OCI-LY7 (cell line): ENCODE measurements around the gene CHRNA3. TPM values are rescaled to one million over a fixed set of nuclear protein-coding genes. Genes with fewer than 3 reads are reported as not detected.

Experiments
- BruUV-seq: library from RNA; stranded (reverse); fragments of 400-500 nt; replicated peaks from 2 replicates; lab custom pipeline; 2021; lab: Mats Ljungman, UMichigan
- CTCF ChIA-PET: fragments of 300-600 bp; sonication (Branson Sonifier 250); formaldehyde crosslinking; loops from one replicate; lab custom pipeline; 2022; ENCODE audit warnings: antibody characterized with exemption; ENCODE audit not compliant: unreplicated experiment; lab: Charles Lee
- POLR2A ChIA-PET: fragments of 300-600 bp; sonication (Branson Sonifier 250); formaldehyde crosslinking; loops from one replicate; lab custom pipeline; 2022; ENCODE audit warnings: antibody characterized with exemption; lab: Charles Lee
- DNase-seq: peaks from one replicate; pipeline ENCODE4 v3.0.0-alpha.2; 2015; ENCODE audit warnings: low spot score
- H2AFZ ChIP-seq: fragments of 200-600 bp; sonication (generic), shearing (Covaris generic); 2 replicates; pipeline ENCODE4 v1.6.1; 2014; ENCODE audit warnings: mild to moderate bottlenecking, antibody characterized with exemption, low read length, moderate library complexity
- H3K27ac ChIP-seq: fragments of 200-600 bp; sonication (generic); 2 replicates; pipeline ENCODE4 v1.5.1; 2014; ENCODE audit warnings: mixed run types, low read depth, mild to moderate bottlenecking, moderate library complexity, low read length, inconsistent platforms; ENCODE audit not compliant: poor library complexity, severe bottlenecking
- H3K36me3 ChIP-seq: fragments of 200-600 bp; sonication (generic); 2 replicates; pipeline ENCODE4 v1.6.1; 2014; ENCODE audit warnings: mild to moderate bottlenecking, antibody characterized with exemption, low read length, moderate library complexity, mixed read lengths; ENCODE audit not compliant: insufficient read depth
- H3K4me1 ChIP-seq: fragments of 200-600 bp; sonication (generic); 2 replicates; pipeline ENCODE4 v1.5.1; 2014; ENCODE audit warnings: mild to moderate bottlenecking, low read length; ENCODE audit not compliant: insufficient read depth, poor library complexity, severe bottlenecking
- H3K4me2 ChIP-seq: fragments of 200-600 bp; sonication (generic); 2 replicates; pipeline ENCODE4 v1.6.1; 2014; ENCODE audit warnings: mild to moderate bottlenecking, low read length
- H3K4me3 ChIP-seq: fragments of 200-600 bp; sonication (generic); 2 replicates; pipeline ENCODE4 v1.5.1; 2014; ENCODE audit warnings: mild to moderate bottlenecking, low read depth, low read length; ENCODE audit not compliant: poor library complexity, severe bottlenecking
- H3K79me2 ChIP-seq: fragments of 200-600 bp; sonication (generic); 2 replicates; pipeline ENCODE4 v1.6.1; 2016; ENCODE audit warnings: low read depth, mild to moderate bottlenecking, low read length, moderate library complexity, mixed read lengths; ENCODE audit not compliant: insufficient read depth
- H3K9me2 ChIP-seq: fragments of 200-600 bp; sonication (generic); 2 replicates; pipeline ENCODE4 v1.6.1; 2016; ENCODE audit warnings: mild to moderate bottlenecking, low read length, mixed read lengths; ENCODE audit not compliant: insufficient read depth
- H3K9me3 ChIP-seq: fragments of 200-600 bp; sonication (generic); 2 replicates; pipeline ENCODE4 v1.6.1; 2014; ENCODE audit warnings: mild to moderate bottlenecking, mixed run types, low read length, mixed read lengths
- H4K20me1 ChIP-seq: fragments of 200-600 bp; sonication (generic); 2 replicates; pipeline ENCODE4 v1.6.1; 2014; ENCODE audit warnings: mild to moderate bottlenecking, antibody characterized with exemption, low read length, moderate library complexity, mixed read lengths; ENCODE audit not compliant: insufficient read depth
- EZH2phosphoT487 ChIP-seq: fragments of 200-600 bp; sonication (generic); IDR thresholded peaks from 2 replicates; pipeline ENCODE4 v1.6.1; 2018; ENCODE audit warnings: low read depth, borderline replicate concordance, mild to moderate bottlenecking, mixed run types, antibody characterized with exemption, low read length, moderate library complexity, mixed read lengths
- intact Hi-C: fragments of 100-400 bp; cut with micrococcal nuclease; formaldehyde crosslinking; loops from one replicate; pipeline ENCODE4 v1.10.0; 2022; ENCODE audit not compliant: unreplicated experiment
- total RNA-seq, 2 experiments: library from RNA; depleted of rRNA in 1 of 2; stranded (reverse); fragments of >200 nt in 1 of 2; shearing (Covaris generic) in 1 of 2; gene quantifications; 2 replicates each; pipeline ENCODE4 v1.2.3, GENCODE V29; 2014 to 2022
- TF ChIP-seq, protein P1 (sequence below): fragments of 200-600 bp; sonication (generic); conservative IDR thresholded peaks from 2 replicates; pipeline ENCODE4 v1.5.1; 2014; ENCODE audit warnings: mild to moderate bottlenecking, antibody characterized with exemption, low read length, moderate library complexity, mixed read lengths

CHRNA3 gene
- total RNA-seq, 2 experiments from 2014 or later = not detected

DNA sequence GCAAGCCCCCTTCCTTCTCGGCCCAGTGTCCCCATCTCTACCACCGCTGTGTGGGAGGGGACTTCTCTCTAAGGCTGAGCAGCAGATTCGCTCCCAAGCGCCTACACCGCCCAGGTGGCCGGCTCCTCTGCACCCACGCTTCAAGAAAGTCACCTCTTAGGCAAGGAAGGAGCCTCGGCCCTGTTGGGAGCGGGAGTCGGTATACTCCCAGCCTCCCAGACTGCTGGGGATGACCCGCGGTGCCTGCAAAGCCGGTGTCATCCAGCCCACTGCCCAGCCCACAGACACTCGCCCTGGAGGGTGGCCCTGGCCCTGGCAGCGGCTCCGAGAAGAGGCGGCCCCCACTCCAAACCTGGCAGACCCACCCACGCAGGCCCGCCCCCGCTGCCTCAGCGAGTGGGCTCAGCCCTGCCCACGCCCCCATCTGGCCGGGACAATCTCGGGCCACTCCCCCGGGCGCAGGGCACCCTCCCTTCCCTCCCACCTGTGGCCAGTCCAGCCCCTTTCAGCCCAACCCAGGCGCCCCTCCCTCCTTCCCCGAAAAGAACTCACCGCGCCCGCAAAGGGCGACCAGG lies 19.8 kb upstream of the CHRNA3 start:
- Histone ChIP-seq H2AFZ (no peak overlapping the region), H3K4me2 (no peak overlapping the region), H3K79me2 (no peaks in the 10 kb centered on the region), H3K9me2 (no peaks in the 10 kb centered on the region), H3K27ac (no peak overlapping the region), H3K4me3 (no peak overlapping the region), H3K4me1 (no peaks in the 10 kb centered on the region), H3K36me3 (no peaks in the 10 kb centered on the region), H3K9me3 (no peaks in the 10 kb centered on the region), H4K20me1 (no peaks in the 10 kb centered on the region)
- POLR2A ChIA-PET = no interaction called here
- intact Hi-C loops = no loop called here
- CTCF ChIA-PET = no interaction called here
- DNase-seq = no peak
- no TSS peak for BruUV-seq
- TF ChIP-seq, protein P1, sequence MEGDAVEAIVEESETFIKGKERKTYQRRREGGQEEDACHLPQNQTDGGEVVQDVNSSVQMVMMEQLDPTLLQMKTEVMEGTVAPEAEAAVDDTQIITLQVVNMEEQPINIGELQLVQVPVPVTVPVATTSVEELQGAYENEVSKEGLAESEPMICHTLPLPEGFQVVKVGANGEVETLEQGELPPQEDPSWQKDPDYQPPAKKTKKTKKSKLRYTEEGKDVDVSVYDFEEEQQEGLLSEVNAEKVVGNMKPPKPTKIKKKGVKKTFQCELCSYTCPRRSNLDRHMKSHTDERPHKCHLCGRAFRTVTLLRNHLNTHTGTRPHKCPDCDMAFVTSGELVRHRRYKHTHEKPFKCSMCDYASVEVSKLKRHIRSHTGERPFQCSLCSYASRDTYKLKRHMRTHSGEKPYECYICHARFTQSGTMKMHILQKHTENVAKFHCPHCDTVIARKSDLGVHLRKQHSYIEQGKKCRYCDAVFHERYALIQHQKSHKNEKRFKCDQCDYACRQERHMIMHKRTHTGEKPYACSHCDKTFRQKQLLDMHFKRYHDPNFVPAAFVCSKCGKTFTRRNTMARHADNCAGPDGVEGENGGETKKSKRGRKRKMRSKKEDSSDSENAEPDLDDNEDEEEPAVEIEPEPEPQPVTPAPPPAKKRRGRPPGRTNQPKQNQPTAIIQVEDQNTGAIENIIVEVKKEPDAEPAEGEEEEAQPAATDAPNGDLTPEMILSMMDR = no peak
- TF ChIP-seq EZH2phosphoT487 = no peak

DNA sequence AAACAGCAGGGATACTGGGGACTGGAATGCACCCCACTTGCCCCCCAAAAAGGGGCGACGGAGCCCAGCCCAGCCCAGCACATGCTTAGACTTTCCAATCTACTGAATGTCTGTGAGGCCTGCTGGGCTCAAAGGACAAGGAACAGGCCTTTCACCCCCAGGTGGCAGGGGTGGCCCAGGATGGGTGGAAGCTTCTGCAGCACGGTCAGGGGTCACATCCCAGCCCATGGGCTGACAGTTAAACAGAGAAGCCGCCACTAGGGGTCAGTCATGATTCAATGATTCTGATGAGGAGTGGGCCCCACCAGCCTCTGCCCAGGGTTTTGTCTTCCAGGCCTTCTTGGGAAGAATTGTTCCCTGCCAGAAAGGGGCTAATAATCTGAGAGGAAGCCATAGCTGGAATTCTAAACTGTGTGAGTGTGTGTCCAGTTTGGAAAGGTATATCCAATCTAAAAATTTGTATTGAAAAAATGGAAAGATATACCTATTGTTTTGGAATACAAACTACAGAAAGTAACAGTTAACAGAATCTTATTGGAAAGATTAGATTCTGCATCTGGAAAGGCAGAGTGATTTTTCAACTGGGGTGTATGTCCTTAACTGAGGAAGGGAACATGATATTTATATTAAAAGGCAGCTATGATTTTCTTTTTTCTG lies 18.0 kb upstream of the CHRNA3 start:
- Histone ChIP-seq H3K4me2 (no peak overlapping the region), H3K4me3 (no peak overlapping the region), H3K9me3 (no peaks in the 10 kb centered on the region), H3K9me2 (no peaks in the 10 kb centered on the region), H4K20me1 (no peaks in the 10 kb centered on the region), H3K27ac (no peak overlapping the region), H2AFZ (no peak overlapping the region), H3K79me2 (no peaks in the 10 kb centered on the region), H3K4me1 (no peaks in the 10 kb centered on the region), H3K36me3 (no peaks in the 10 kb centered on the region)
- BruUV-seq = no TSS peak
- intact Hi-C loops = loop anchor here (1.0 to 5.0 kb wide), 2 partner anchors 71 to 114 kb away; no protein-coding TSS in a partner anchor
- TF ChIP-seq, protein P1 = peak; percentile 86
- no peak for TF ChIP-seq EZH2phosphoT487
- CTCF ChIA-PET = no interaction called here
- DNase-seq = peak; percentile 63
- POLR2A ChIA-PET = no interaction called here
